Neural progenitor cell (in vitro differentiated cells): ENCODE results near the gene DUSP18.

ENCODE experiments used
- CTCF ChIP-seq: fragments of 200-600 bp; sonication (generic); IDR thresholded peaks from 2 replicates; pipeline ENCODE4 v1.5.1; 2017; ENCODE audit warnings: antibody characterized with exemption, mild to moderate bottlenecking
- EZH2 ChIP-seq: fragments of 200-600 bp; sonication (generic); IDR thresholded peaks from 2 replicates; pipeline ENCODE4 v1.6.1; 2017; ENCODE audit warnings: antibody characterized with exemption, mild to moderate bottlenecking, moderate library complexity
- EZH2phosphoT487 ChIP-seq: fragments of 200-600 bp; sonication (generic); IDR thresholded peaks from 2 replicates; pipeline ENCODE4 v1.6.1; 2017; ENCODE audit warnings: antibody characterized with exemption

GRCh38 chr22:30640839-30641430, 26.7 kb downstream of the DUSP18 start:
- TF ChIP-seq EZH2 (no peak), CTCF (no peak), EZH2phosphoT487 (no peak)
